SIG-M5 treated with dmso at 0.1 percent for 504 hours (cell line): ENCODE results near the gene ARHGAP21.

Source experiments
- DNase-seq: peaks from one replicate; lab custom pipeline; 2025; ENCODE audit not compliant: unreplicated experiment; lab: John Stamatoyannopoulos, UW

The ARHGAP21 gene

DNA sequence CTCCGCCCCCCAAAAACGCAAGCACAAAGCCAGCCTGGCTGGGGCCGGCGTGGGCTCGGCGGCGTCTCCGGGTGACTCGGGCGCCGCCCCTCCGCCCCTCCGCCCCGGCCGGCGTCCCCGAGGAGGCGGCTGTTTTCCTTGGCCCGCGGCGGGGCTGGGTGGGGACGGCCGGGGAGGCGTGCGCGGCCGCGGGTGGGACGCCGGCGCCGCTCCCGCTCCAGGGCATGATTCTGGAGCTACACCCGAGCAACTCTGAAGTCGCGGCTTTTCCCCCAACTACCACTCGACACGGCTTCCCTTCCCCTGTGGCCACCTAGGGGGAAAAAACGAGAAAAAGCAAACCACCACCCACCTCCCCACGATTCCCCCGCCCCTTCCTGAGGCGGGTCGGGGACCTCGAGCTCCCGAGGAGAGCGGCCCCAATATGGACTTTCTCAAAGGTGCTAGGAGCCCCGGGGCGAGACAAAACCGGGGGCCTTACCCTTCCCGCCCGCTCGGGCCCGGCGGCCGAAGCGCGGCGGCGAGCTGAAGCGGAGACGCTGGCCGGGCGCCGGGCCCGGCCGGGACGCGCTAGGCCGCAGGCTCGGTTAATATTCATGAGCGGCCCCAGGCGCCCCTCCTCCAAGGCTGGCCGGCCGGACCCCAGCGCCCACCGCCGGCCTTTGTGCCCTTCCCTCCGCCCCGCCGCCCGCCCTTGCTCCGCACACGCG lies 856 bp downstream of the ARHGAP21 start:
- peak; percentile 7 for DNase-seq

DNA sequence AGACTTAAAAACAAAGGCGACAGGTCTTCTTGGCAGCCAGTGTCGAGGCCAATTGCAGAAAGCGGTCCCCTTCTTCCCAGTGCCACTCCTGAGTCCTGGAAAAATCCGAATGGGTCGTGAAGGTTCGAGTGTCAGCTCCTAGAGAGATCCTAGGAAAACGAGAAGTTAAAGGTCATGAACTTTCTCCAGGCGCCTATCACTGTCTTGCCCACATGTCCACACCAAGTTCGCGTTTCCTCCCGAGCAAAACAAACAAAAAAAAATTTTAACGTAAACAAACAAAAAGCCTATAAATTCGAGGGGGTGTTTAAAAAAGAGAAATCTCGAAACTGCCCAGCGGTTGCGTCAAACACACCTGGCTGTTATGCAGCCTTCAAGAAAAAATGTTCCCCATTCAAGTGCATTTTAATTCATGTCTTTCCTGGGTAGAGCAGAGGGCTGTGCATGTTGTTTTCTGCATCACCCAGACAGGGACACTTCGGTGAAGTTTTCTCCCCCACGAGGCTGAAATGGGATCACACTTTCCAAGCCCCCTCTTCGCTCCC lies 1.5 kb downstream of the ARHGAP21 start:
- no peak for DNase-seq

DNA sequence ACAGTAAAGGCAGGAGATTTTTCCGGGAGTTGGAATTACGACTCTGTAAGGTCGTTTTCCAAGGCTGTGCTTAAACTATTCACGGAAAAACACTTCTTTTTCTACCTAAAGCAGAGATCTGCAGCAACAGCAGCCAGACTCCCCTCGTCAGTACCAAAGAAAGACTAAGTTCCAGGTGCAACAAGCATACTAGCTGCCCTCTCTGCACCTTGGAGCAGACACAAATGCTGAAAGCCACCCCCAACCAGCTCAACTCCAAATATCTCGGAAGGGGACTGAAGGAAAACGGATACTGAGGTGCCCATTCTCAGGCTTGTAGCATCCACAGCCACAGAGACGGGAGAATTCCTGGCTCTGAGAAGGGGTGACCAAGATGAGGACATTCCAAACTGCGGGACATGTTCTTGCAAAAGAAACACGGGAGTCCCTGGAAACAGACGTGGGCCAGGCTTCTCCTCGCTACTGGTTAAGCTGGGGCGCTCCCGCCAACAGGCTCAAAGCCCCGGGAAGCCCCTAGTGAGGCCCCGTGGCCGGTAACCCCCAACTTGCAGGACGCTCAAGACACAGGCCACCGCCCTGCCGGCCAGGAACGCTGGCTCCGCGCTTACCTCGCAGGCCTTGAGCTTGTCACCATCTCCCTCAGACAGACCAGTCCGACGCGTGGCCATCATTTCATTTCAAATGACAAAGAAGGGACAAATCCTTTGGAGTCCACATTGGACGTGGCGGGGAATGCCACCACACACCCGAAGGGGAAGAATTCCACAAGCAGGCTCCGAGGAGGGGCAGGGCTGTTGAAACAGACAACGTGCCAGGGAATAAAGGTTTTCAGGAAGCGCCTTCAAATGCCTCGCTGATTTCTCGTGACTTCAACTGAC lies 2.2 kb downstream of the ARHGAP21 start:
- DNase-seq, result no peak

DNA sequence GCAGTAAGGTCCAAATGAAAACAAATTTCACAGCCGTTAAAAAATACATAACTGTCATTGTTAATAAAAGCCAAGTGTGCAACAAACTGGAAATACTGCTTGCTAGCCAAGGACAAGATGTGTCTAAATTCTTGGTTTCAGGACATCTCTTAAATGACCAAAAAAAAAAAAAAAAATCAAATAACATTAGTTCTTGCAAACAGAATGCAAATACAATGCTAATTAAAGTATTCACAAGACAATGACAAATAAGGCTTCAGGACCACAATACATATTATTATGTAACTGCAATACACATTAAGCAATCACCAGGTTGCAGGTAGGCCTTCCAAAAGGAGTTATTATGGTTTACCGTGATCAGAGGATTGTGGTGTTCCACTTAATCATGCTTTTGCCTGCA lies 3.6 kb downstream of the ARHGAP21 start:
- no peak for DNase-seq

DNA sequence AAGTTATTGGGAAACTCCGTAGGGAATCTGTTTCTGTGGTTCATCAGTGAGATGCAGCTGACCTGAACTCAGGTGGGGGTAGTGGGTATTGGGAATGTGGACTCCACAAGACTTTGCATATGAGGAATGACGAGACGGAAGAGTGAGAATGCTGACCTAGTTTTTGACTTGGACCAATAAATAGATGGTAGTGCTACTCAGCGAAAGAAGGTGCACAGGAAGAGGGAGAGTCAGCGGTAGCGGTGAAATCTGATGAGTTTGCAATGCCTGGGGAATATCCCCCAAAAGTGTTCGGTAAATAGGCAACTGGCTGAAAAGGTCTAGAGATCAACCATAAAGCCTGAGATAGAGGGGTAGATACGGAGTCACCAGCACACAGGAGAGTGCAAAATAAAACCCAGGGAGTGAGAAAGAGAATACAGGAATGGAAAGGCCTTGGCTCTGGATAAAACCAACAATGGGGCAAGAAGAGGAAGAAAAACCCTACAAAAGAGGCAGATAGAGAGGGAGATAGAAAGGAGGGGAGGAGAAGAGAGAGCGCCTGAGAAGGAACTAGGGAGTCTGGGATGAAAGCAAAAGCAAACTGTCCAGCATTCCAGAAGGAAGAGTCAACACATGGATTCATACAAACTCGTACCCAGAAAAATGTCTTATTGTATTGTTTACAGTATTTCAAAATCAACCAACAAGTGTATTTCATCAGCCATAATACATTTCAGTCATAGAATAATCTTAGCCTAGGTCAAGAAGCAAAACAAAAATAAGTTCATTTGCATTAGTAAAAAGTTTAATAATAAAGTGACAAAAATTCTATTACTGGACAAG lies 5.4 kb downstream of the ARHGAP21 start:
- no peak for DNase-seq

DNA sequence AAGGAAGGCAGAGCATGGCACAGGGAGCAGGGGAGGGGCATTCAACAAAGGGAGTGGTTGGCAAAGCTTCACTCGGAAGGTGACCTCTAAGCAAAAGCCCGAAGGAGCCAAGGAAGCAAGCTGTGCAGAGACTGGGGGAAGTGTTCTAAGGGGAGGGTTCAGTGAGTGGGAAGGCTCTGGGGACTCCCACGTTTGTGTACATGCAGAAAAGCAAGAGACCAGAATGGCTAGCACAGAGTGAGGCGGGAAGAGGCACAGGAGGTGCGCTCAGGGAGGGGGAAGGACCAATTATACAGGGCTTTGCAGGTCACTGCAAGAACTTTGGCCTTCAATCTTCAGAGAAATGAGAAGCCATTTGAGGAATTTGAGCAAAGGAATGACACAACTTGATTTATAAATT lies 7.4 kb downstream of the ARHGAP21 start:
- DNase-seq, result no peak

DNA sequence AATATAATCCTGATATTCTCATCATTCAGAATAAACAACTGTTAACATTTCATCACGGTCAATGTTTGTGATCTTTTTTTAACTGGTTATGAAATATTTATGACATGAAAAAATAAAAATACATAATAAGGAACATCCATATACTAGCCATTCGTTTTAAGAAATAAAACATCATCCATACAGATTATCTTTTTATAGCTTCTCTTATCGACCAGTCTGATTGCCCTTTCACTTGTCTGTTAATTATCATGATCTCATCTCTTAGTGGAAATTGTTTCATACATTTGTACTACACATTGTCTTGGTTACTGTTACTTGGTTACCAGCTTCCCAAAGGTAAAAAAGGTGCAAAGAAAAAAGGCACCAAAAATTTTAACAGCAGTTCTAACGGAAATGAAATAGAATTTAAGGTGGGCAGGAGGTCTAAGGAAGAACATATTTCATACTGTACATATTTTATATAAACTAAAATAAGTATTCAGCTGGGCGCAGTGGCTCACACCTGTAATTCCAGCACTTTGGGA lies 8.4 kb downstream of the ARHGAP21 start:
- DNase-seq, result no peak

DNA sequence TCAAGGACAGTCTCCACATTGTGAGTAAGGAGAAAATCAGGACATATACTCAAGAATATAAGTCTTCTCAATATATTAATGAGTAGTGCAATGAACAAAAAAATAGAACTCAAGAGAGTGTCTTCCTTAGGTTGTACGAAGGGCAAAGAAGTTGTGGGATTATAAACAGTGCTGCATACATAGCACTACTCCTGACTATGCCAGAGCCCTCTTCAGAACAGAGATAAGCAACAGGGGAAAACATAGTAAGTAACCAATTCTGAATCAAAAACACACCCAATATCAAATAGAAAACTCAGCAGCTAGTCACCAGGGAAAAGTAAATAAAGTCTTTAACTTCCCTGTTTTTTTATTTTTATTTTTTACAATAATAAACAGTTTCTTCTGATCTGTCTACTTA lies 10.6 kb downstream of the ARHGAP21 start:
- DNase-seq, result no peak

DNA sequence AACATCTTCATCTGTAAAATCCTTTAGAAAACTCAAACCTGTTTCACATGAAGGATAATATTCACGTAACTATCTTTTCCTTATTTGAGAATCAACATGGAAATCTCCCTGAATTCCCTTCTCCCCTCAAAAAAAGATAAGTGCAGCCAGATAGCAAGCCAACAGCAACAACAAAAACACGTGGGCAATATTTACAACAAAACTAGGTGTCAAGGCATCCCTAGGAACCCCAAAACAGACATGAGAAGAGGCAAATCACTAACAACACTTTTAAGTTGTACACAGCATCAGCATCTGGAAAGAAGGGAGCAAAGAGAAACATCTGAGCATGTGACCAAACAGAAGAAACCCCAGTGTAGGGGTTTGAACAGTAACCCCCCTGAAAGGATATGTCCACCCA lies 12.2 kb downstream of the ARHGAP21 start:
- no peak for DNase-seq

DNA sequence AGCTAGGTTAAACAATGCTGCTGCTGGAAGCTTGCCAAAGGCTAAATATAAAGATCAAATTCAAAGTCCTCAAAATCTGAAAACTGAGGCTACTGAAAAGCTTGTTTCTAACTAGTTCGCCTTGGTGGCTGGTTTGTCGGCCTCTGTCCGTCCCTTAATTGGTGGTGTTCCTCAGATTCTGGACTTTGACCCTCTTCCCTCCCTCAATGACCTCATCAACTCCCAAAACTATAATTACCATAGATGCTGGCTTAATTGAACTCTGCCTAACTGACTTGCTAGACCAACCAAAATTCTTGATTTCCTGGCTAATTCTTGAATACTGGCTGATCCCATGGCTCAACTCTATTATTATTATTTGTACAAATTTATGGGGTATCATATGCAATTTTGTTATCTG lies 15.6 kb downstream of the ARHGAP21 start:
- no peak for DNase-seq

DNA sequence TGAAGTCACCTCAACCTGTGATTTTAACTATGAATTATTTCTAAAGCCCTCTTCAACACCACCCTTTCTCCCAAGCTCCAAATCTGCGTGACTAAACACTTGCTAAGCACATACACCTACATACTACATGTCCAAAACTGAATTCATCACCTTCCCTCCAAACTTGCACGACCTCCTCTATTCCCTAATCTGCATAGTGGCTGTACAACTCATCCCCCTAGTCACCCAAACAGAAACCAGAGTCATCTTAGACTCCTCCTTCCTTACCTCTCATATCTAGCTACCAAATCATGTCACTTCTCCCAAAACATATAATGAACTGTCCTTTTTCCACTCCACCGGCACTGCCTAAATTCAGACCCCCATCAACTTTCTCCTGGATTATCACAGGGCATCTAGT lies 16.2 kb downstream of the ARHGAP21 start:
- DNase-seq, result no peak

DNA sequence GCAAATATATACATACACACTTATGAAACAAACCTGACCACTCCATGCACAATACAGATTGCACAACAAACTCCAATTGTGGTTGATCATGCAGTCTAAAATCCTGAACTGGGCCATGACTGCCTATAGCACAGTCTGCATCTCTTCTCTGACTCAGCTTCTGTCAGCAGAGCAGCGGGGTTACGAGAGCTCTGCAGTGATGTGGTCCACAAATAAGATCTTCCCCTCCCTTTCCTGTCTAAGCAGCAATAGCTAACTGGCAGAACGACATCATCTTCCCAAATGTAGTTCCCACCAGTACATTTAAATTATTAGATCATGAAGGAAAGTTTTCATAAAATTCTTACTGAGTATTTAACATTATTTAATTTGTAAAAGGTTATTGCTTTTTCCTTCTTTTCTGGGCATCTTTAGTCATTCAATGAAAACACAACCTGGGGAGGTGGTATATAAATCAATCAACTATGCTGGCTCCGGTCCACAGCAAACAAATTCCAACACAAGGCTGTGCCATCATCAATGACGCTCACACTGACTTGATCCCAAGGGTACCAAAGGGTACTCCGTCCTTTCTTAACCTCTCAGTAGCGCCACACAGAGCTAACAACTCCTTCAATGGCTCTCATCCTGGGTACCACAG lies 17.1 kb downstream of the ARHGAP21 start:
- peak; percentile 76 for DNase-seq

DNA sequence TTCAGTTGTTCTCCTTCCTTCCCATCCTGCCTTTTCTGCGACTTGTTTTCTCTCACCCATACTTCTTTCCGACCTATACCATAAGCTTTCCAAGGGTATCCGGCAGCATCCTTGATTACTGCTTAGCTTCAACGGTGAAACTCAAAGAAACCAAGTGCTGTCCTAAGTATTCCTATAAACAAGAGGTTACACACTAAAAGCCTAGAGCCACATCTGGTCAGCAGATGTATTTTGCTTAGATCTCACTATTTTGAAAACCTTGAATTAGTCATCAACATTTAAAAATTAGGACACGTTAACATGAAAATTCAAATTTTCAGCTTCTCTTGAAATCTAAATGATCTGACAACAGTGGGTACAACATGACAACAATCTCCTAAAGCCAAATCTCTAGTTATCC lies 20.0 kb downstream of the ARHGAP21 start:
- DNase-seq, result no peak

DNA sequence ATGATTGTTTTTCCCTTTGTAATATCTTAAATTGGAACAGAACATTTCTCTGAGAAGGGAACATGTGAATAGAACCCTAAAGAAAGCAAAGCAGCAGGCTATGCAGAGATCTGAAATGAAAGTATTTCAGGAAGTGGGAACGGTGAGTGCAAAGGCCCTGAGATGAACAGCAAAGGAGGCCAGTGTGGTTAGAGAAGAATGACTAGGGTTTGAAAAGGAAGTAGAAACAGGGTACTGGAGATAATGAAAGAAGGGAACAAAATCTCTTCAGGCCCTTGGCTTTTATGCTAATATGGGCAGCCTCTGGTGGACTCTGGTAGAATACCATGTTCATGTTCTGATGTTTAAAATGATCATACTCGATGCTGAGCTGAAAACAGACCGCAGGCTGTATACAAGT lies 22.2 kb downstream of the ARHGAP21 start:
- DNase-seq, result peak; percentile 39

DNA sequence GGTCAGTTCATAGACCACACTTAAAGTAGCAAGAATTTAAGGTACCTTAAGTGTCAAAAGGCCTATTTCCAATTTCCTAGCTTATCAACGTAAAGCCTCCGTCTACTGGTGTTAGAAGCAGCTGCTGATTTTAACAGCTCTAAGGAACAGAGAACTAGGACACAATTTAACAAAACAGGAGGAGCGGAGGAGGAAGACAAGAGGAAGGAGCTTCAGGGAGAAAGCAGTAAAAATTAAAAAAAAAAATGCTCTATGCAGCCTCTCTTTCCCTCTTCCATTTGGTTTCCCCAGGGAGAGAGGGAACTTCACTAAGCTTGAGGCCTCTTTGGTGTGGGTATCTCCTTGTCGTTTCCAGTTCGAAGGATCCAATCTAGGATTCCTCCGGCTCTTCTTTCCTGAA lies 22.7 kb downstream of the ARHGAP21 start:
- DNase-seq, result no peak

DNA sequence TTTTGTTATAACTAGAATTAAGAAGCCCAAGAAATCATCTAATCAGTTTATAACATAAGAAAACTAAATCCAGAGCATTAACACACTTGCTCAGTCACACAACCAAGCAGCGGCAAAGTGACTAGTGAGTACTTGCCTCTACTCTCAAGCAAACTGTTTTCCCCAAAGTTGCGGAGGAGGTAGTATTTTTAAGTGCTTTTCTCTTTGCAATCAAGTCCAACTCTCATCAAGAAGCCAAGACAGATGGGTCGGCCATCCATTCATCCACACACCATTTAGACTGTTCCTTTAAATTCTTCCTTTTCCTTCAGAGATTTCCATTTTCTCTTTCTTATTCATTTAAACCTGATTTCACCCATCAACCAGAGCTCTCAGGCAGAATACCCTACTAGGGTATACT lies 25.4 kb downstream of the ARHGAP21 start:
- DNase-seq, result no peak

DNA sequence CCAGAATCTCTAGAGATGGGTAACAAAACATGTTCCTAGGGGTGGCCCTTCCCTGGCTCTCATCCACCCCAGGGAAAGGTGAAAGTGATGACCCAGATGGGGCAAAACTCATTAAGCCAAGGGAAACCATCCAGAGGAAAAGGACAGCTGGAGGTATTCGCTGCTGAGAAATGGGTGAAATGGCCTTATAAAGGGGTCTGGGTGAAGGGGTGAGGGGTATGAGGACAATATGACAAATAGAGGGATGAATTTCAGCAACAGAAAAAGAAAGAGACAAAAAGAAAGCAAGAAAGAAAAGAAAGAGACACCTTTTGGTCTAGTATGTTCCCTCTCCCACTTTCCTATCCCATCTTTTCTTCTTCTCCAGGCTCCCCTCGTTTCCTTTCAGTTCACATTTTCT lies 26.6 kb downstream of the ARHGAP21 start:
- no peak for DNase-seq

DNA sequence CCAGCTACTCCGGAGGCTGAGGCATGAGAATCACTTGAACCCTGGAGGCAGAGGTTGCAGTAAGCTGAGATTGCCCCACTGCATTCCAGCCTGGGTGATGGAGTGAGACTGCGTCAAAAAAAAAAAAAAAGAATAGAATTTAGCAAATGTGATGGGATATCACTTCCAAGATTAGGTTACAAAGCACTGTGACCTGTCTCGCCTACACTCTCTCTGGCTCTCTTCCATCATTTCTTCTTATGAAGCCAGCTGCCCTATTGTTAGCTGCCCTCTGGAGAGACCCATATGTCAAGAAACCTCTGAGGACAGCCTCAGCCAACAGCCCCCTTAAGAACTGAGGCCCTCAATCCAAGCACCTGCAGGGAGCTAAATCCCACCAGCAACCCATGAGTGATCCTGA lies 28.2 kb downstream of the ARHGAP21 start:
- no peak for DNase-seq

DNA sequence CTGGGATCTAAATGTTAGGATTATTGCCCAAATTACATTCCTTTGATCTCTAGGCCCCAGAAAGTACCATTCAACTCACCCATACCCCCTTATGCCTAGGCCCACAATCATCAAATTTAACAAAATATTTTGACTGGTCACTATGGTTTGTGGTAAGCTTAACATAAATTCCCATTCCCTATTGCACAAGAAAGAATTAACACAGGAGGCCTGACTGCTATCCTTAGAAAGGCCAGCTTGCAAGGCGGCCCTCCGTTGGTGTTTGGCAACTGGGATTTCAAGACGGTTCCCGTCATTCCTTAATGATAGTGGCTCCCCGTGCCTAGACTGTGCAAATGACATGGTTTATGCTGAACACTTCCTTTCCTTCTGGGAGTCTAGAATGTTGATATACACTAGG lies 29.6 kb downstream of the ARHGAP21 start:
- no peak for DNase-seq

DNA sequence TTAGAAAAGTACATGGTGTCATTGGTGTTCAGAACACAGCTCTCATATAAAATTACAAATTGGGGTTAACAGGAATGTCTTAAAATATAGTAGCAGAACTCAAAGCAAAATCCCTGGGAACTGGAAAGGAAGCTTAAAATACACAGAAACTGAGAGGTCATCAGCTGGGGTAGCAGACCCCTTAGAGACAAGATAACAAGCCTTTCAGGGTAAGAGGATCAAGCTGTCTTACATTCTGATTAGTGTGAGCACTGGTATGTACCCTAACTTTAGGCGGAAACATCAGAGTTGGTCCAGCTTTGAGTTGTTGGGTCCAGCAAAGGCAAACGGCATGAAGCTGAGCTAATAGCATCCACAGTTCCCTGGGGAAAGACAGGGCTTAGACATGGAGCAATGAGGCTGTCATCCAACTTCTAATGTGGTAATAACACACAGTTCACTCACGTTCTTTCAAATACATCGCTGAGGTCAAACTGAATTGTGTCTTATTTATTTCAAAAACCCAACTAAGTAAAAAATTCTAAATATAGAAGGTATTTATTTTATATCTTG lies 32.6 kb downstream of the ARHGAP21 start:
- DNase-seq, result no peak
